ENCODE measurements around the gene TADA3.

GRCh38 chr3:9746330-9746729 is 45.9 kb downstream of the TADA3 start:
- TF ChIP-seq POLR2AphosphoS5 (IDR thresholded peaks at IDR 0.05) (no peak), POLR2A (IDR thresholded peaks at IDR 0.05) (no peak), CTCF (IDR thresholded peaks at IDR 0.05) (no peak)

All from prostate gland (tissue), 2 donors.